Measurements from ENCODE around the gene IKZF5. TPM values are rescaled to one million over a fixed set of nuclear protein-coding genes. Genes with fewer than 3 reads are reported as not detected.

Gene IKZF5
- polyA plus RNA-seq, 1 donor = 18.2 TPM

GRCh38 chr10:122984708-122985107 lies 23.9 kb downstream of the IKZF5 start:
- H3K27ac ChIP-seq (ENCODE audit: low read length) = no peak overlapping the region
- H3K36me3 ChIP-seq (ENCODE audit: control insufficient read depth, insufficient read depth, low read length) = peaks cover 20% of the 10 kb centered on the region
- H3K4me3 ChIP-seq (ENCODE audit: low read length) = no peak overlapping the region
- no peak for DNase-seq
- no peaks in the 10 kb centered on the region for H3K27me3 ChIP-seq (ENCODE audit: control insufficient read depth, insufficient read depth, low read length)
- no peaks in the 10 kb centered on the region for H3K4me1 ChIP-seq (ENCODE audit: control insufficient read depth, insufficient read depth, low read length)
- WGBS (ENCODE audit: insufficient coverage, low lambda C conversion rate) = no CpG with 5 or more reads among the region's 2 CpGs
- H3K9me3 ChIP-seq (ENCODE audit: control insufficient read depth, low read depth, low read length) = no peaks in the 10 kb centered on the region

- H3K36me3 ChIP-seq (ENCODE audit: control insufficient read depth, insufficient read depth, low read length) = peaks cover 20% of the 10 kb centered on the region
- no peak overlapping the region for H3K27ac ChIP-seq (ENCODE audit: low read length)
- DNase-seq = no peak
- no CpG with 5 or more reads among the region's 6 CpGs for WGBS (ENCODE audit: insufficient coverage, low lambda C conversion rate)
- H3K27me3 ChIP-seq (ENCODE audit: control insufficient read depth, insufficient read depth, low read length) = no peaks in the 10 kb centered on the region
- H3K4me1 ChIP-seq (ENCODE audit: control insufficient read depth, insufficient read depth, low read length) = no peaks in the 10 kb centered on the region
- H3K4me3 ChIP-seq (ENCODE audit: low read length) = no peak overlapping the region
- no peaks in the 10 kb centered on the region for H3K9me3 ChIP-seq (ENCODE audit: control insufficient read depth, low read depth, low read length)
Measured at GRCh38 chr10:122983898-122984297, 24.7 kb downstream of the IKZF5 start.

DNA sequence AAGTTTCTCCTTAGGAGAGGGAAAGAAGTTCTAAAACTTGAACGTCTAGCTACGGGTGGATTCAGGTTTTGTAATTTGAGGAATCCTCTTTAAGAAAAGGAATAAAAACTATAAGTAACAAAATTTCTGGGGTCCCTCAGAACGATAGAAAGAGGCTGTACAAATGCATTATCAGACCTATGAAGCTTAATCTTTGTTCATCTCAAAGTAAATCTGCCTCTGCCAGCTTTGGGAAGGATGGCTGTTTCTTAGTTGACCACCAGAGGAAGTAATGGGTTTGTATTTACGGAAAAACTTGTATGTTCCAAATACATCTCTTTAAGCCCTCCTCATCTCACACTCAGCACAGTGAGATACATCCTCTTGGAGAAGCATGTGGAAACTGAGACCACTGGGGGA lies 27.5 kb downstream of the IKZF5 start:
- Histone ChIP-seq H3K27ac (ENCODE audit: low read length) (peak overlapping the region; percentile 46), H3K36me3 (ENCODE audit: control insufficient read depth, insufficient read depth, low read length) (peaks cover 18% of the 10 kb centered on the region), H3K4me3 (ENCODE audit: low read length) (peak overlapping the region; percentile 93), H3K4me1 (ENCODE audit: control insufficient read depth, insufficient read depth, low read length) (no peaks in the 10 kb centered on the region), H3K9me3 (ENCODE audit: control insufficient read depth, low read depth, low read length) (no peaks in the 10 kb centered on the region), H3K27me3 (ENCODE audit: control insufficient read depth, insufficient read depth, low read length) (no peaks in the 10 kb centered on the region)
- no CpG with 5 or more reads among the region's 4 CpGs for WGBS (ENCODE audit: insufficient coverage, low lambda C conversion rate)
- DNase-seq = peak; percentile 3 to 21

DNA sequence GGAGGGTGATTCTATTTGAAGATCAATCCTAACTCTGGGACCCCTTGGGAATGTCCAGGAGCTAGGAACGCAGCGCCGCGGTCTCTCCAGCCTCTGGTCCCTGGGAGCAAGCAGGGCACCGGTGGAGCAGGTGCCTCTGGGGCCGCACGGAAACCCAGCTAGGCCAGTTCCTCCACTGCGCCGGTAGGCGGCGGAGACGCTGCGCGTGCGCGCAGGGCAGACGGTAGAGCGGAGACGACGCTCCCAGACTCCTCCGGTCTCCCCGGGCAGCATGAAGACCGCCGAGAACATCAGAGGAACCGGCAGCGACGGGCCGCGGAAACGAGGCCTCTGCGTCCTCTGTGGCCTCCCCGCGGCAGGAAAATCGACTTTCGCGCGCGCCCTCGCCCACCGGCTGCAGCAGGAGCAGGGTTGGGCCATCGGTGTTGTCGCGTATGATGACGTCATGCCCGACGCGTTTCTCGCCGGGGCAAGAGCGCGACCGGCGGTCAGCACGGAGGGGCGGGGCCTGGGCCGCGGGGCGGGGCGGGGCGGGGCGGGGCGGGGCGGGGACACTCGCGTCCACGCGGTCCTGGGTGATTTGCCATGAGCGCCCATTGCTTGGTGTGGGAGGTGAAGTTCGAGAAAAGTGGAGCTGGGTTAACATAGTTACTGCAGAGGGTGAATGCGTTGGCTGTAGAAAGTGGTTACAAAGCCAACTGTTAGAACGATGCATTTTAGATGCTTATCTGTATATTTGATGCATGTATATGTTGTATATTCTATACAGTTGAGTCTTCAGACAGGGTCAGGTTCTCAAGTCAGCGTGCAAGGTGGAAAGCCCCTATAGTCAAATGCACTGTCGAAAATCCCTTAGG lies 28.2 kb downstream of the IKZF5 start, which contains the start of gene PSTK:
TSS of gene PSTK (plus strand) at position 193 of the 857 bp plus-strand sequence. CDS start at position 272, 79 bp downstream.
- 21% methylated on average over 2 of the region's 73 CpGs for WGBS (ENCODE audit: insufficient coverage, low lambda C conversion rate)
- DNase-seq = peak; percentile 95 to 96

DNA sequence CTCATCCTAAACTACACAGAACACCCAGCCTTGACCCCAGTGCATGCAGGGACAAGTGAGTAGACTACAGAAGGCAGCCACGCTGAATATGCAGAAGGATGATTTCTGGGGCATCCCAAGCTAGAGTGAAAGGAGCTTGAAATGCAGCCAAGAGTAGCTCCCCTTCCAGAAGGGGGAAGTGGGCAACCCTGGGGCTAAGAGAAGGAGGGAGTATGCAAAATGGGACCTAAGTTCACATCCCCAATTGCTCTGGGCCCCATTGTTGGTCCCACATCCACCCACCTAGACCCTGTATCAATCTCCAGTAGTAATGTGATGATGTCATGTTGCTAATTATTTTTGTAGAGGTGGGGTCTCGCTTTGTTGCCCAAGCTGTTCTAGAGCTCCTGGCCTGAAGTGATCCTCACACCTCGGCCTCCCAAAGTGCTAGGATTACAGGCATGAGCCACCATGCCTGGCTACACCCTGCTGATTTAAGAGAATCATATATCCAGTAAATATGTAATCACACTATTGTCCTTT lies 34.0 kb downstream of the IKZF5 start:
- Histone ChIP-seq H3K27me3 (ENCODE audit: control insufficient read depth, insufficient read depth, low read length) (peaks cover 4% of the 10 kb centered on the region), H3K4me1 (ENCODE audit: control insufficient read depth, insufficient read depth, low read length) (no peaks in the 10 kb centered on the region), H3K4me3 (ENCODE audit: low read length) (no peak overlapping the region), H3K27ac (ENCODE audit: low read length) (no peak overlapping the region), H3K9me3 (ENCODE audit: control insufficient read depth, low read depth, low read length) (no peaks in the 10 kb centered on the region), H3K36me3 (ENCODE audit: control insufficient read depth, insufficient read depth, low read length) (no peaks in the 10 kb centered on the region)
- no peak for DNase-seq
- no CpG with 5 or more reads among the region's 3 CpGs for WGBS (ENCODE audit: insufficient coverage, low lambda C conversion rate)

More for the DNA sequence above, 28.2 kb downstream of the IKZF5 start, which contains the start of gene PSTK:
- H3K27ac ChIP-seq (ENCODE audit: low read length) = peak within 1 kb of the TSS; percentile 98
- H3K4me1 ChIP-seq (ENCODE audit: control insufficient read depth, insufficient read depth, low read length) = no peaks in the 10 kb centered on the region
- H3K4me3 ChIP-seq (ENCODE audit: low read length) = peak within 1 kb of the TSS; percentile 93
- H3K36me3 ChIP-seq (ENCODE audit: control insufficient read depth, insufficient read depth, low read length) = peaks cover 18% of the 10 kb centered on the region
- H3K27me3 ChIP-seq (ENCODE audit: control insufficient read depth, insufficient read depth, low read length) = no peaks in the 10 kb centered on the region
- H3K9me3 ChIP-seq (ENCODE audit: control insufficient read depth, low read depth, low read length) = no peaks in the 10 kb centered on the region

DNA sequence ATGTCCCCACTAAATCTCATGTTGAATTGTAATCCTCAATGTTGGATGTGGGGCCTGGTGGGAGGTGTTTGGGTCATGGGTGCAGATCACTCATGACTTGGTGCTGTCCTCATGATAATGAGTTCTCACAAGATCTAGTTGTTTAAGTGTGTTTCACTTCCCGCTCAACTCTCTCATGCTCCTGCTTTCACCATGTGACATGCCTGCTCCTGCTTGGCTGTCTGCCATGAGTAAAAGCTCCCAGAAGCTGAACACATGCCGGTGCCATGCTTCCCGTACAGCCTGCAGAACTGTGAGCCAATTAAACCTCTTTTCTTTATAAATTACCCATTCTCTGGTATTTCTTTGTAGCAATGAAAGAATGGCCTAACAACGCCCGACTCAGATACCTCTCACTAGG lies 34.6 kb downstream of the IKZF5 start:
- no CpG with 5 or more reads among the region's 5 CpGs for WGBS (ENCODE audit: insufficient coverage, low lambda C conversion rate)
- DNase-seq = no peak

DNA sequence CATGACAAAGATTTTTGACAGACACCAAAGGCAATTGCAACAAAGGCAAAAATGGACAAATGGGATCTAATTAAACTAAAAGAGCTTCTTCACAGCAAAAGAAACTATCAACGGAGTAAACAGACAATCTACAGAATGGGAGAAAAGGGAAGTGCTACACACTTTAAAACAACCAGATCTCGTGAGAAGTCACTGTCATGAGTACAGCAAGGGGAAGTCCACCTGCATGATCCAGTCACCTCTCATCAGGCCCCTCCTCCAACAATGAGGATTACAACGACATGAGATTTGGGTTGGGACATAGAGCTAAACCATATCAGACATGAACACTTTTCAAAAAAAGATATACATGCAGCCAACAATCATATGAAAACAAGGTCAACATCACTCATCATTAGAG lies 39.9 kb downstream of the IKZF5 start:
- WGBS (ENCODE audit: insufficient coverage, low lambda C conversion rate) = 50% methylated on average over 1 of the region's 3 CpGs
- Histone ChIP-seq H3K27me3 (ENCODE audit: control insufficient read depth, insufficient read depth, low read length) (no peaks in the 10 kb centered on the region), H3K4me3 (ENCODE audit: low read length) (no peak overlapping the region), H3K36me3 (ENCODE audit: control insufficient read depth, insufficient read depth, low read length) (no peaks in the 10 kb centered on the region), H3K9me3 (ENCODE audit: control insufficient read depth, low read depth, low read length) (peaks cover 2% of the 10 kb centered on the region), H3K27ac (ENCODE audit: low read length) (no peak overlapping the region), H3K4me1 (ENCODE audit: control insufficient read depth, insufficient read depth, low read length) (no peaks in the 10 kb centered on the region)
- no peak for DNase-seq

More for the DNA sequence above, 34.6 kb downstream of the IKZF5 start:
- Histone ChIP-seq H3K4me1 (ENCODE audit: control insufficient read depth, insufficient read depth, low read length) (no peaks in the 10 kb centered on the region), H3K36me3 (ENCODE audit: control insufficient read depth, insufficient read depth, low read length) (no peaks in the 10 kb centered on the region), H3K4me3 (ENCODE audit: low read length) (no peak overlapping the region), H3K9me3 (ENCODE audit: control insufficient read depth, low read depth, low read length) (no peaks in the 10 kb centered on the region), H3K27ac (ENCODE audit: low read length) (no peak overlapping the region), H3K27me3 (ENCODE audit: control insufficient read depth, insufficient read depth, low read length) (peaks cover 4% of the 10 kb centered on the region)

GRCh38 chr10:122966879-122967278 lies 41.7 kb downstream of the IKZF5 start:
- Histone ChIP-seq H3K9me3 (ENCODE audit: control insufficient read depth, low read depth, low read length) (peaks cover 2% of the 10 kb centered on the region), H3K27ac (ENCODE audit: low read length) (no peak overlapping the region), H3K4me1 (ENCODE audit: control insufficient read depth, insufficient read depth, low read length) (no peaks in the 10 kb centered on the region), H3K36me3 (ENCODE audit: control insufficient read depth, insufficient read depth, low read length) (no peaks in the 10 kb centered on the region), H3K27me3 (ENCODE audit: control insufficient read depth, insufficient read depth, low read length) (no peaks in the 10 kb centered on the region), H3K4me3 (ENCODE audit: low read length) (no peak overlapping the region)
- no peak for DNase-seq

- no peak overlapping the region for H3K4me3 ChIP-seq (ENCODE audit: low read length)
- peaks cover 2% of the 10 kb centered on the region for H3K9me3 ChIP-seq (ENCODE audit: control insufficient read depth, low read depth, low read length)
- DNase-seq = peak in 1 of 2 donors; percentile 11
- no peaks in the 10 kb centered on the region for H3K27me3 ChIP-seq (ENCODE audit: control insufficient read depth, insufficient read depth, low read length)
- no peaks in the 10 kb centered on the region for H3K4me1 ChIP-seq (ENCODE audit: control insufficient read depth, insufficient read depth, low read length)
- WGBS (ENCODE audit: insufficient coverage, low lambda C conversion rate) = no CpG with 5 or more reads among the region's 3 CpGs
- H3K27ac ChIP-seq (ENCODE audit: low read length) = no peak overlapping the region
- H3K36me3 ChIP-seq (ENCODE audit: control insufficient read depth, insufficient read depth, low read length) = no peaks in the 10 kb centered on the region
Measured at GRCh38 chr10:122962405-122962804, 46.2 kb downstream of the IKZF5 start.

DNA sequence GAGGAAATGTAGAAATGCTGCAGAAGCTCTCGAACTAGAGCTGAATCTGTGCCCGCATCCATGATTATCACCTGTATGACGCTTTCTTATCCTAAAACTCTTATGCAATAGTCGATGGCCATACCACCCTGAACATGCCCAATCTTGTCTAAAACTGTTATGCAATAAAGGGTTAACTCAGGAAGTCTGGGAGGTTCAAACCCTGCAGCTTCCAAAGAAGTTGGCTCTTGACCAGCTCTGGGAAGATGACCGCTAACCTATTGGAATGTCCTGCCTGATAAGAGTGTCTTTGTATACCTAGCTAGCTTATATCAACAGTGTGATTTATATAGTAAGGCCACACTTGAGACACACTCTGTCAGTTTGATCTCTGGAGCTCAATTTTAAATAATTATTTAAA lies 51.1 kb downstream of the IKZF5 start:
- H3K36me3 ChIP-seq (ENCODE audit: control insufficient read depth, insufficient read depth, low read length) = no peaks in the 10 kb centered on the region

More for the DNA sequence above, 51.1 kb downstream of the IKZF5 start:
- Histone ChIP-seq H3K27me3 (ENCODE audit: control insufficient read depth, insufficient read depth, low read length) (peaks cover 5% of the 10 kb centered on the region), H3K4me3 (ENCODE audit: low read length) (no peak overlapping the region), H3K9me3 (ENCODE audit: control insufficient read depth, low read depth, low read length) (peaks cover 7% of the 10 kb centered on the region), H3K4me1 (ENCODE audit: control insufficient read depth, insufficient read depth, low read length) (peaks cover 3% of the 10 kb centered on the region), H3K27ac (ENCODE audit: low read length) (no peak overlapping the region)
- WGBS (ENCODE audit: insufficient coverage, low lambda C conversion rate) = no CpG with 5 or more reads among the region's 5 CpGs
- no peak for DNase-seq
